ENCODE data around the gene SDC3.

The SDC3 gene

GRCh38 chr1:30823969-30824735, 84.4 kb downstream of the SDC3 start:
- H3K9me3 ChIP-seq (ENCODE audit: insufficient read depth, low read depth, low read length) = no peaks in the 10 kb centered on the region
- H3K4me3 ChIP-seq (ENCODE audit: low read length) = peak overlapping the region; percentile 68
- 5% methylated on average over 44 of the region's 44 CpGs for WGBS
- no peaks in the 10 kb centered on the region for H3K36me3 ChIP-seq (ENCODE audit: insufficient read depth, low read length)
- H3K27ac ChIP-seq (ENCODE audit: low read depth, low read length) = peak overlapping the region; percentile 59
- peaks cover 21% of the 10 kb centered on the region for H3K27me3 ChIP-seq (ENCODE audit: insufficient read depth, low read length)
- peaks cover 10% of the 10 kb centered on the region for H3K4me1 ChIP-seq (ENCODE audit: insufficient read depth, low read length)
- peak overlapping the region; percentile 75 for H3K9ac ChIP-seq (ENCODE audit: low read depth, low read length)

GRCh38 chr1:30823627-30823968, 85.0 kb downstream of the SDC3 start:
- H3K27me3 ChIP-seq (ENCODE audit: insufficient read depth, low read length) = peaks cover 21% of the 10 kb centered on the region
- 84% methylated on average over 3 of the region's 3 CpGs for WGBS
- peaks cover 16% of the 10 kb centered on the region for H3K4me1 ChIP-seq (ENCODE audit: insufficient read depth, low read length)
- no peaks in the 10 kb centered on the region for H3K9me3 ChIP-seq (ENCODE audit: insufficient read depth, low read depth, low read length)
- H3K27ac ChIP-seq (ENCODE audit: low read depth, low read length) = peak overlapping the region; percentile 59
- no peaks in the 10 kb centered on the region for H3K36me3 ChIP-seq (ENCODE audit: insufficient read depth, low read length)
- H3K9ac ChIP-seq (ENCODE audit: low read depth, low read length) = peak overlapping the region; percentile 75
- H3K4me3 ChIP-seq (ENCODE audit: low read length) = peak overlapping the region; percentile 68

- no peaks in the 10 kb centered on the region for H3K9me3 ChIP-seq (ENCODE audit: insufficient read depth, low read depth, low read length)
- no peaks in the 10 kb centered on the region for H3K36me3 ChIP-seq (ENCODE audit: insufficient read depth, low read length)
- H3K27me3 ChIP-seq (ENCODE audit: insufficient read depth, low read length) = peaks cover 21% of the 10 kb centered on the region
- no peak overlapping the region for H3K4me3 ChIP-seq (ENCODE audit: low read length)
- WGBS = 79% methylated on average over 6 of the region's 6 CpGs
- peaks cover 21% of the 10 kb centered on the region for H3K4me1 ChIP-seq (ENCODE audit: insufficient read depth, low read length)
- no peak overlapping the region for H3K27ac ChIP-seq (ENCODE audit: low read depth, low read length)
- no peak overlapping the region for H3K9ac ChIP-seq (ENCODE audit: low read depth, low read length)
Measured at GRCh38 chr1:30822966-30823581, 85.5 kb downstream of the SDC3 start.

GRCh38 chr1:30822006-30822405, 86.6 kb downstream of the SDC3 start:
- Histone ChIP-seq H3K9me3 (ENCODE audit: insufficient read depth, low read depth, low read length) (no peaks in the 10 kb centered on the region), H3K9ac (ENCODE audit: low read depth, low read length) (no peak overlapping the region), H3K4me3 (ENCODE audit: low read length) (no peak overlapping the region), H3K27me3 (ENCODE audit: insufficient read depth, low read length) (peaks cover 21% of the 10 kb centered on the region), H3K36me3 (ENCODE audit: insufficient read depth, low read length) (no peaks in the 10 kb centered on the region), H3K27ac (ENCODE audit: low read depth, low read length) (no peak overlapping the region), H3K4me1 (ENCODE audit: insufficient read depth, low read length) (peaks cover 23% of the 10 kb centered on the region)
- 81% methylated on average over 1 of the region's 1 CpG for WGBS

GRCh38 chr1:30820299-30820698, 88.3 kb downstream of the SDC3 start:
- Histone ChIP-seq H3K4me1 (ENCODE audit: insufficient read depth, low read length) (peaks cover 37% of the 10 kb centered on the region), H3K27me3 (ENCODE audit: insufficient read depth, low read length) (peaks cover 12% of the 10 kb centered on the region), H3K9me3 (ENCODE audit: insufficient read depth, low read depth, low read length) (no peaks in the 10 kb centered on the region), H3K9ac (ENCODE audit: low read depth, low read length) (no peak overlapping the region), H3K36me3 (ENCODE audit: insufficient read depth, low read length) (no peaks in the 10 kb centered on the region), H3K4me3 (ENCODE audit: low read length) (no peak overlapping the region), H3K27ac (ENCODE audit: low read depth, low read length) (no peak overlapping the region)
- WGBS = 80% methylated on average over 5 of the region's 5 CpGs

Data from HUES64 (cell line).